SK-N-SH (cell line): ENCODE measurements around the gene PPP3R2. TPM values are rescaled to one million over a fixed set of nuclear protein-coding genes. Genes with fewer than 3 reads are reported as not detected.

Source experiments
- CTCF ChIA-PET: fragments of 300-600, 350-600 bp; formaldehyde crosslinking; extraction: SDS; loops from one replicate; lab custom pipeline; 2021; lab: Yijun Ruan, JAX
- POLR2A ChIA-PET: fragments of 350-600 bp; sonication (Branson Sonifier 250); formaldehyde crosslinking; extraction: SDS; loops from one replicate; lab custom pipeline; 2020; ENCODE audit warnings: antibody characterized with exemption, inconsistent platforms; lab: Yijun Ruan, JAX
- DNase-seq: peaks from one replicate; pipeline ENCODE4 v3.0.0; 2012
- H2AFZ ChIP-seq: fragments of 200-600 bp; sonication (generic); 2 replicates; pipeline ENCODE4 v1.8.1; 2016; ENCODE audit warnings: antibody characterized with exemption, mild to moderate bottlenecking, low read depth
- H3F3A ChIP-seq: fragments of 200-600 bp; sonication (generic); replicated peaks from 2 replicates; pipeline ENCODE3; 2016; ENCODE audit warnings: antibody characterized with exemption, mild to moderate bottlenecking; ENCODE audit not compliant: insufficient read depth
- H3K27ac ChIP-seq, 2 experiments: fragments of 200-500 bp in 1 of 2; fragments of 200-600 bp in 1 of 2; sonication (Bioruptor generic) in 1 of 2; sonication (generic), shearing (Covaris generic) in 1 of 2; 2 replicates each; pipeline versions ENCODE4 v1.5.1 to v1.6.1; 2014 to 2016; ENCODE audit warnings: low read depth in 2 of 2, inconsistent platforms in 1 of 2, low read length in 1 of 2, mild to moderate bottlenecking in 1 of 2, mixed read lengths in 1 of 2
- H3K27me3 ChIP-seq: fragments of 200-600 bp; sonication (generic), shearing (Covaris generic); 2 replicates; pipeline ENCODE4 v1.6.1; 2016; ENCODE audit warnings: mixed run types; ENCODE audit not compliant: insufficient read depth
- H3K36me3 ChIP-seq, 2 experiments: fragments of 200-500 bp in 1 of 2; fragments of 200-600 bp in 1 of 2; sonication (Bioruptor generic) in 1 of 2; sonication (generic) in 1 of 2; replicated peaks in 1 of 2; 2 replicates each; pipeline versions ENCODE3 to v1.5.1; 2014 to 2016; ENCODE audit warnings: low read length in 1 of 2, mild to moderate bottlenecking in 1 of 2; ENCODE audit not compliant: insufficient read depth in 2 of 2, control insufficient read depth in 1 of 2
- H3K4me1 ChIP-seq, 2 experiments: fragments of 200-500 bp in 1 of 2; fragments of 200-600 bp in 1 of 2; sonication (Bioruptor generic) in 1 of 2; sonication (generic), shearing (Covaris generic) in 1 of 2; 2 replicates each; pipeline versions ENCODE4 v1.5.1 to v1.6.1; 2014 to 2016; ENCODE audit warnings: low read depth in 1 of 2, low read length in 1 of 2, mixed run types in 1 of 2; ENCODE audit not compliant: insufficient read depth in 2 of 2, control insufficient read depth in 1 of 2
- H3K4me2 ChIP-seq: fragments of 200-600 bp; sonication (generic), shearing (Covaris generic); 2 replicates; pipeline ENCODE4 v1.6.1; 2017; ENCODE audit warnings: mixed run types
- H3K4me3 ChIP-seq, 2 experiments: fragments of 200-500 bp in 1 of 2; fragments of 200-600 bp in 1 of 2; sonication (Bioruptor generic) in 1 of 2; sonication (generic), shearing (Covaris generic) in 1 of 2; 2 replicates each; pipeline versions ENCODE4 v1.5.1 to v1.8.1; 2014 to 2016; ENCODE audit warnings: low read depth in 2 of 2, inconsistent platforms in 1 of 2, low read length in 1 of 2, mild to moderate bottlenecking in 1 of 2, mixed read lengths in 1 of 2, moderate library complexity in 1 of 2
- H3K79me2 ChIP-seq: fragments of 200-600 bp; sonication (generic); 2 replicates; pipeline ENCODE4 v1.8.1; 2017; ENCODE audit warnings: mild to moderate bottlenecking; ENCODE audit not compliant: insufficient read depth
- H3K9ac ChIP-seq: fragments of 200-600 bp; sonication (generic); 2 replicates; pipeline ENCODE4 v1.6.1; 2017; ENCODE audit warnings: mixed run types
- H3K9me2 ChIP-seq: fragments of 200-600 bp; sonication (generic); 2 replicates; pipeline ENCODE4 v1.6.1; 2017; ENCODE audit warnings: mixed run types
- H3K9me3 ChIP-seq: fragments of 200-600 bp; sonication (generic); 2 replicates; pipeline ENCODE4 v1.6.1; 2017; ENCODE audit warnings: mixed run types, mild to moderate bottlenecking, moderate library complexity
- H4K20me1 ChIP-seq: fragments of 200-600 bp; sonication (generic); 2 replicates; pipeline ENCODE4 v1.6.1; 2017; ENCODE audit warnings: mild to moderate bottlenecking, mixed run types; ENCODE audit not compliant: insufficient read depth
- ELF1 ChIP-seq: IDR thresholded peaks from 2 replicates; pipeline ENCODE4 v1.4.0; 2012
- EP300 ChIP-seq, 2 experiments: IDR thresholded peaks; 2 replicates each; pipeline versions ENCODE4 v1.4.0 to v1.6.1; 2012; ENCODE audit warnings: borderline replicate concordance in 1 of 2, low read depth in 1 of 2, low read length in 1 of 2
- FOSL2 ChIP-seq: IDR thresholded peaks from 2 replicates; pipeline ENCODE4 v1.4.0; 2012; ENCODE audit warnings: low read depth, mild to moderate bottlenecking, moderate library complexity, borderline replicate concordance
- GABPA ChIP-seq: IDR thresholded peaks from 2 replicates; pipeline ENCODE4 v1.4.0; 2012; ENCODE audit warnings: low read depth, mild to moderate bottlenecking
- GATA2 ChIP-seq: sonication (generic); formaldehyde crosslinking; IDR thresholded peaks from 2 replicates; pipeline ENCODE4 v1.5.0; 2020; ENCODE audit warnings: mild to moderate bottlenecking, missing genetic modification reagents
- MEF2A ChIP-seq: IDR thresholded peaks from 2 replicates; pipeline ENCODE4 v1.4.0; 2012; ENCODE audit warnings: low read depth, borderline replicate concordance
- NFIC ChIP-seq: IDR thresholded peaks from 2 replicates; pipeline ENCODE4 v1.4.0; 2012; ENCODE audit warnings: borderline replicate concordance
- NRF1 ChIP-seq: IDR thresholded peaks from 2 replicates; pipeline ENCODE4 v1.6.1; 2012; ENCODE audit warnings: low read depth, mild to moderate bottlenecking, low read length
- REST ChIP-seq: IDR thresholded peaks from 2 replicates; pipeline ENCODE4 v1.6.1; 2012; ENCODE audit warnings: mild to moderate bottlenecking, low read depth, low read length, moderate library complexity
- RFX5 ChIP-seq: IDR thresholded peaks from 2 replicates; pipeline ENCODE4 v1.6.1; 2012; ENCODE audit warnings: mild to moderate bottlenecking, improper control_type of control experiment, low read length
- TAF1 ChIP-seq: IDR thresholded peaks from 2 replicates; pipeline ENCODE4 v1.6.1; 2012; ENCODE audit warnings: low read depth, mild to moderate bottlenecking, low read length, moderate library complexity, borderline replicate concordance
- WGBS: methylation state at CpG from one replicate; pipeline ENCODE4 v1.1.6; 2017; ENCODE audit warnings: low lambda C conversion rate; 5-methylcytosine and 5-hydroxymethylcytosine counted together
- polyA plus RNA-seq, 3 experiments: library from polyadenylated mRNA; depleted of rRNA; stranded (reverse); fragments of >200 nt; gene quantifications; 2 replicates each; pipeline ENCODE4 v1.2.3, GENCODE V29; 2012

PPP3R2 gene
- polyA plus RNA-seq, 1 of the 3 experiments (the other 2 are of a cell fraction): not detected

- no peak for TF ChIP-seq RFX5
These were observed 31.5 kb upstream of the PPP3R2 start (continued) for GRCh38 chr9:101626295-101626694.

GRCh38 chr9:101625876-101626275 lies 31.1 kb upstream of the PPP3R2 start:
- 0 out of 2 replicates have a peak overlapping the region, but pooled peaks have one; percentile 22 for H2AFZ ChIP-seq

GRCh38 chr9:101620452-101620851 lies 25.7 kb upstream of the PPP3R2 start:
- no peaks in the 10 kb centered on the region for H3F3A ChIP-seq
- CTCF ChIA-PET: no interaction called here

More at GRCh38 chr9:101625876-101626275, 31.1 kb upstream of the PPP3R2 start:
- Histone ChIP-seq H4K20me1 (no peaks in the 10 kb centered on the region), H3K9ac (no peak overlapping the region), H3K9me3 (no peaks in the 10 kb centered on the region), H3K27me3 (no peaks in the 10 kb centered on the region), H3K79me2 (no peaks in the 10 kb centered on the region), H3K27ac (no peak overlapping the region), H3K4me3 (no peak overlapping the region), H3K4me1 (no peaks in the 10 kb centered on the region), H3K9me2 (no peaks in the 10 kb centered on the region), H3K36me3 (no peaks in the 10 kb centered on the region), H3K4me2 (no peak overlapping the region; the same call in 1 of the 2 replicates), H3F3A (no peaks in the 10 kb centered on the region)
- 40% methylated on average over 2 of the region's 2 CpGs for WGBS
- no peak for DNase-seq
- ChIA-PET CTCF (interaction anchor here (1.4 kb wide), 1 partner anchor 102 kb away, joined by 3 read pairs; no protein-coding TSS in a partner anchor), POLR2A (no interaction called here)
- no peak for TF ChIP-seq MEF2A
- TF ChIP-seq REST: no peak
- TF ChIP-seq GABPA: no peak
- no peak for TF ChIP-seq FOSL2
- TF ChIP-seq NFIC: no peak
- no peak for TF ChIP-seq EP300 (IDR thresholded peaks at IDR 0.05; ENCODE audit: borderline replicate concordance in 1 of 2, low read depth in 1 of 2, low read length in 1 of 2)
- TF ChIP-seq ELF1: no peak
- TF ChIP-seq GATA2 (CRISPR knock-in tag): no peak
- no peak for TF ChIP-seq NRF1
- no peak for TF ChIP-seq TAF1

More at GRCh38 chr9:101620452-101620851, 25.7 kb upstream of the PPP3R2 start:
- Histone ChIP-seq H4K20me1 (no peaks in the 10 kb centered on the region), H3K9ac (no peak overlapping the region), H3K27ac (no peak overlapping the region), H3K4me3 (no peak overlapping the region), H2AFZ (no peak overlapping the region), H3K9me3 (no peaks in the 10 kb centered on the region), H3K36me3 (no peaks in the 10 kb centered on the region), H3K79me2 (no peaks in the 10 kb centered on the region), H3K27me3 (no peaks in the 10 kb centered on the region), H3K9me2 (no peaks in the 10 kb centered on the region), H3K4me1 (no peaks in the 10 kb centered on the region), H3K4me2 (no peak overlapping the region)
- 18% methylated on average over 1 of the region's 1 CpG for WGBS
- POLR2A ChIA-PET: no interaction called here
- no peak for DNase-seq
- no peak for TF ChIP-seq RFX5
